ENCODE results near the gene RUNDC1.

RUNDC1 gene

GRCh38 chr17:43003542-43004172 is 23.3 kb downstream of the RUNDC1 start:
- H3K36me3 ChIP-seq (ENCODE audit: insufficient read depth, insufficient read length, low read length) = peaks cover 72% of the 10 kb centered on the region
- H3K9ac ChIP-seq (ENCODE audit: insufficient read length, low read depth) = no peak overlapping the region
- TF ChIP-seq SUZ12 (IDR thresholded peaks at IDR 0.05; ENCODE audit: extremely low read depth, insufficient read depth, insufficient read length) = no peak
- no peak for TF ChIP-seq ZNF274 (IDR thresholded peaks at IDR 0.05; ENCODE audit: low read depth, low read length)
- no peak for TF ChIP-seq YY1 (IDR thresholded peaks at IDR 0.05; ENCODE audit: insufficient read depth, insufficient read length)
- no peaks in the 10 kb centered on the region for H3K27me3 ChIP-seq (ENCODE audit: insufficient read depth, insufficient read length)
- no peaks in the 10 kb centered on the region for H3K9me3 ChIP-seq (ENCODE audit: insufficient read depth, low read length)
- H3K4me1 ChIP-seq (ENCODE audit: insufficient read depth, insufficient read length) = peaks cover 10% of the 10 kb centered on the region
- no peak overlapping the region for H3K4me3 ChIP-seq (ENCODE audit: insufficient read length, low read depth)
- no peak for DNase-seq (ENCODE audit: low read depth, low spot score)

- Histone ChIP-seq H3K9me3 (ENCODE audit: insufficient read depth, low read length) (no peaks in the 10 kb centered on the region), H3K4me1 (ENCODE audit: insufficient read depth, insufficient read length) (peaks cover 8% of the 10 kb centered on the region), H3K9ac (ENCODE audit: insufficient read length, low read depth) (peak within 1 kb of the TSS; percentile 77), H3K36me3 (ENCODE audit: insufficient read depth, insufficient read length, low read length) (peaks cover 42% of the 10 kb centered on the region), H3K4me3 (ENCODE audit: insufficient read length, low read depth) (no peak within 1 kb of the TSS), H3K27me3 (ENCODE audit: insufficient read depth, insufficient read length) (no peaks in the 10 kb centered on the region)
- DNase-seq (ENCODE audit: low read depth, low spot score) = no peak
- TF ChIP-seq ZNF274 (IDR thresholded peaks at IDR 0.05; ENCODE audit: low read depth, low read length) = no peak
- no peak for TF ChIP-seq SUZ12 (IDR thresholded peaks at IDR 0.05; ENCODE audit: extremely low read depth, insufficient read depth, insufficient read length)
- no peak for TF ChIP-seq YY1 (IDR thresholded peaks at IDR 0.05; ENCODE audit: insufficient read depth, insufficient read length)
Measured at GRCh38 chr17:43006639-43007551, 26.5 kb downstream of the RUNDC1 start, which contains the start of gene IFI35. IFI35 (plus strand) TSS chr17:43006784; CDS start chr17:43006948, 164 bp downstream.

- peaks cover 22% of the 10 kb centered on the region for H3K4me1 ChIP-seq (ENCODE audit: insufficient read depth, insufficient read length)
- H3K9ac ChIP-seq (ENCODE audit: insufficient read length, low read depth) = no peak overlapping the region
- H3K9me3 ChIP-seq (ENCODE audit: insufficient read depth, low read length) = no peaks in the 10 kb centered on the region
- no peak overlapping the region for H3K4me3 ChIP-seq (ENCODE audit: insufficient read length, low read depth)
- peaks cover 34% of the 10 kb centered on the region for H3K36me3 ChIP-seq (ENCODE audit: insufficient read depth, insufficient read length, low read length)
- no peaks in the 10 kb centered on the region for H3K27me3 ChIP-seq (ENCODE audit: insufficient read depth, insufficient read length)
- no peak for DNase-seq (ENCODE audit: low read depth, low spot score)
- TF ChIP-seq SUZ12 (IDR thresholded peaks at IDR 0.05; ENCODE audit: extremely low read depth, insufficient read depth, insufficient read length) (no peak), ZNF274 (IDR thresholded peaks at IDR 0.05; ENCODE audit: low read depth, low read length) (no peak), YY1 (IDR thresholded peaks at IDR 0.05; ENCODE audit: insufficient read depth, insufficient read length) (no peak)
Measured at GRCh38 chr17:43010667-43011308, 30.4 kb downstream of the RUNDC1 start.

GRCh38 chr17:43011728-43012472 is 31.5 kb downstream of the RUNDC1 start:
- no peak for DNase-seq (ENCODE audit: low read depth, low spot score)
- TF ChIP-seq SUZ12 (IDR thresholded peaks at IDR 0.05; ENCODE audit: extremely low read depth, insufficient read depth, insufficient read length) (no peak), YY1 (IDR thresholded peaks at IDR 0.05; ENCODE audit: insufficient read depth, insufficient read length) (no peak), ZNF274 (IDR thresholded peaks at IDR 0.05; ENCODE audit: low read depth, low read length) (no peak)
- Histone ChIP-seq H3K9ac (ENCODE audit: insufficient read length, low read depth) (peak overlapping the region; percentile 7), H3K4me1 (ENCODE audit: insufficient read depth, insufficient read length) (peaks cover 20% of the 10 kb centered on the region), H3K9me3 (ENCODE audit: insufficient read depth, low read length) (no peaks in the 10 kb centered on the region), H3K4me3 (ENCODE audit: insufficient read length, low read depth) (peak overlapping the region; percentile 3), H3K27me3 (ENCODE audit: insufficient read depth, insufficient read length) (no peaks in the 10 kb centered on the region), H3K36me3 (ENCODE audit: insufficient read depth, insufficient read length, low read length) (peaks cover 41% of the 10 kb centered on the region)

- H3K9ac ChIP-seq (ENCODE audit: insufficient read length, low read depth) = no peak overlapping the region
Measured at GRCh38 chr17:43013296-43013695, 32.9 kb downstream of the RUNDC1 start.

GRCh38 chr17:43014020-43014648 is 33.8 kb downstream of the RUNDC1 start:
- TF ChIP-seq YY1 (IDR thresholded peaks at IDR 0.05; ENCODE audit: insufficient read depth, insufficient read length) (no peak), SUZ12 (IDR thresholded peaks at IDR 0.05; ENCODE audit: extremely low read depth, insufficient read depth, insufficient read length) (no peak)
- Histone ChIP-seq H3K36me3 (ENCODE audit: insufficient read depth, insufficient read length, low read length) (peaks cover 53% of the 10 kb centered on the region), H3K4me1 (ENCODE audit: insufficient read depth, insufficient read length) (peaks cover 28% of the 10 kb centered on the region), H3K27me3 (ENCODE audit: insufficient read depth, insufficient read length) (no peaks in the 10 kb centered on the region), H3K4me3 (ENCODE audit: insufficient read length, low read depth) (no peak overlapping the region), H3K9me3 (ENCODE audit: insufficient read depth, low read length) (no peaks in the 10 kb centered on the region), H3K9ac (ENCODE audit: insufficient read length, low read depth) (no peak overlapping the region)
- DNase-seq (ENCODE audit: low read depth, low spot score) = no peak

More at GRCh38 chr17:43013296-43013695, 32.9 kb downstream of the RUNDC1 start:
- TF ChIP-seq YY1 (IDR thresholded peaks at IDR 0.05; ENCODE audit: insufficient read depth, insufficient read length) (no peak), ZNF274 (IDR thresholded peaks at IDR 0.05; ENCODE audit: low read depth, low read length) (no peak)
- no peak for DNase-seq (ENCODE audit: low read depth, low spot score)
- Histone ChIP-seq H3K36me3 (ENCODE audit: insufficient read depth, insufficient read length, low read length) (peaks cover 50% of the 10 kb centered on the region), H3K4me1 (ENCODE audit: insufficient read depth, insufficient read length) (peaks cover 24% of the 10 kb centered on the region), H3K9me3 (ENCODE audit: insufficient read depth, low read length) (no peaks in the 10 kb centered on the region), H3K4me3 (ENCODE audit: insufficient read length, low read depth) (no peak overlapping the region), H3K27me3 (ENCODE audit: insufficient read depth, insufficient read length) (no peaks in the 10 kb centered on the region)

All from NT2/D1 (cell line).